Lung (tissue), 12 donors: Measurements from ENCODE around the gene DHX58. TPM values are rescaled to one million over a fixed set of nuclear protein-coding genes. Genes with fewer than 3 reads are reported as not detected.

Source experiments
- ATAC-seq: fragments of 200-7000 bp; cut with Tn5 transposase; one replicate; pipeline ENCODE4 v1.9.1; 2020; ENCODE audit warnings: moderate number of reproducible peaks; ENCODE audit not compliant: insufficient read depth, low FRiP score
- DNase-seq, 3 donors: peaks; one replicate each; pipeline ENCODE4 v3.0.0-alpha.2; 2013 to 2017
- H3K27ac ChIP-seq, 2 donors: one replicate each; pipeline ENCODE4 v1.5.1; 2013; ENCODE audit warnings: mild to moderate bottlenecking in 2 of 2, moderate library complexity in 2 of 2, control low read depth in 1 of 2, inconsistent platforms in 1 of 2, low read depth in 1 of 2, low read length in 1 of 2
- H3K27me3 ChIP-seq, 3 donors: one replicate each; pipeline ENCODE4 v1.5.1; 2013; ENCODE audit warnings: low read length in 2 of 3; ENCODE audit not compliant: control insufficient read depth in 3 of 3, insufficient read depth in 3 of 3
- H3K36me3 ChIP-seq, 4 donors: one replicate each; pipeline ENCODE4 v1.5.1; 2013; ENCODE audit warnings: low read length in 4 of 4, mild to moderate bottlenecking in 1 of 4, moderate library complexity in 1 of 4; ENCODE audit not compliant: control insufficient read depth in 4 of 4, insufficient read depth in 4 of 4
- H3K4me1 ChIP-seq, 5 donors: one replicate each; pipeline ENCODE4 v1.5.1; 2013; ENCODE audit warnings: low read length in 5 of 5, mild to moderate bottlenecking in 2 of 5, moderate library complexity in 1 of 5; ENCODE audit not compliant: control insufficient read depth in 5 of 5, insufficient read depth in 5 of 5
- H3K4me3 ChIP-seq: one replicate; pipeline ENCODE4 v1.5.1; 2013; ENCODE audit warnings: mild to moderate bottlenecking, control low read depth, moderate library complexity
- H3K9ac ChIP-seq, 2 donors: one replicate each; pipeline ENCODE4 v1.5.1; 2013; ENCODE audit warnings: low read length in 2 of 2, control low read depth in 1 of 2; ENCODE audit not compliant: insufficient read depth in 1 of 2
- H3K9me3 ChIP-seq, 4 donors: one replicate each; pipeline ENCODE4 v1.5.1; 2013; ENCODE audit warnings: low read length in 3 of 4, mild to moderate bottlenecking in 1 of 4, moderate library complexity in 1 of 4; ENCODE audit not compliant: control insufficient read depth in 4 of 4, insufficient read depth in 3 of 4
- WGBS, 2 donors: extraction: QIAGEN DNeasy Blood & Tissue Kit; methylation state at CpG; one replicate each; pipeline ENCODE4 v1.1.7; 2013; 5-methylcytosine and 5-hydroxymethylcytosine counted together
- polyA plus RNA-seq, 2 donors: library from polyadenylated mRNA; stranded (reverse); fragments of 200-250 nt; gene quantifications; one replicate each; pipeline ENCODE4 v1.2.1, GENCODE V29; 2013
- total RNA-seq, 2 donors: library from RNA; depleted of rRNA in 1 of 2; stranded (reverse); fragments of >200 nt in 1 of 2; gene quantifications; one replicate each; pipeline ENCODE4 v1.2.1, GENCODE V29; 2014 to 2021
- TF ChIP-seq, protein P1 (sequence below): IDR thresholded peaks from 2 replicates; pipeline ENCODE4 v1.5.1; 2012; ENCODE audit warnings: mild to moderate bottlenecking; ENCODE audit errors: control extremely low read depth, extremely low read depth
- donor health status: control.
- donor health status: control.
- donor health status: Bipolar disorder and iron deficiency.
- donor health status: healthy.
- donor health status: DM: yes; HTN: yes; CAD: no.

DHX58 gene
- total and polyA plus RNA-seq, 4 donors = 14.7 to 35.1 (median 25.8) TPM

DNA sequence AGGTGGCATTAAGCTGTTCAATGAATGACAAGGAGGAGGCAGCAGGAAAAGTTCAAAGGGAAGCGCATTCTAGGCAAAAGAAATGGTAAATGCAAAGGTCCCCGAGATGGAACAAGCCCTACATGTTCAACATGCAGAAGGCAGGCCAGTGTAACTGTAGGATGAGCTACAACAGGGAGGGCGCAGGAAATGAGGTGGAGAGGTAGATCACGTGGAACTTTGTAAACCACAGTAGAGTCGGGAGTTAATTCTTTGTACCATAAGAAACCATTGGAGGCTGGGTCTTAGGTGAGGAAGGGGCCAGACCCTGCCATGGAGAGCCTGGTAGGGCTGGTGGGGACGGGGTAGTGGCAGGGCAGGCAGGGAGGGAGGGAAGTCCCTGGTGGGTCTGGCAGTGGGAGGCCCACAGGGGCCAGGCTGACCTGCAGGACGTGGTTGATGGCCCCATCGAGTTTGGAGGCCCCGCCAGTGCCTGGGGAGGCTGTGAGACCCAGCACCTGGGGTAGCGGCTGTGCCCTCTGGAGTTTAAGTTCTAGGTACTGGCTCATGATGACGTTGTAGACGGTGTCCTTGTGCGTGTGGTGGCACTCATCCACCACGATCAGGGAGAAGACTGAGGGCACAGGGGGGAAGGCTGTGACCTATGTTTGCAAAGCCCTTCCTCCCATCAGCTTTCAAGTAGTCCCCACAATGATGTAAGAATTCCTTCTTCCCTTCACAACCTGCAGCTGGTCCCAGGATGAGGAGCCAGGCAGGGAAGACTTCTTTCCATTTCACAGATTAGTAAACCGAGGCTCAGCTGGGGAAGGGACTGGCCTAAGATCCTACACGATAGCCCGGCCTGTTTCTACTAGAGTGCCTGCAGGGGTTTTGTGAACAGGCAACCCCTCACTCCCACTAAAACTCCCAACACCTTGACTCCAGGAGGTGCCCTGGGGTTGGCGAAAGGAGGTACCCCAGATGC lies 1.9 kb downstream of the DHX58 start:
- no peak overlapping the region for H3K9ac ChIP-seq
- TF ChIP-seq, protein P1, sequence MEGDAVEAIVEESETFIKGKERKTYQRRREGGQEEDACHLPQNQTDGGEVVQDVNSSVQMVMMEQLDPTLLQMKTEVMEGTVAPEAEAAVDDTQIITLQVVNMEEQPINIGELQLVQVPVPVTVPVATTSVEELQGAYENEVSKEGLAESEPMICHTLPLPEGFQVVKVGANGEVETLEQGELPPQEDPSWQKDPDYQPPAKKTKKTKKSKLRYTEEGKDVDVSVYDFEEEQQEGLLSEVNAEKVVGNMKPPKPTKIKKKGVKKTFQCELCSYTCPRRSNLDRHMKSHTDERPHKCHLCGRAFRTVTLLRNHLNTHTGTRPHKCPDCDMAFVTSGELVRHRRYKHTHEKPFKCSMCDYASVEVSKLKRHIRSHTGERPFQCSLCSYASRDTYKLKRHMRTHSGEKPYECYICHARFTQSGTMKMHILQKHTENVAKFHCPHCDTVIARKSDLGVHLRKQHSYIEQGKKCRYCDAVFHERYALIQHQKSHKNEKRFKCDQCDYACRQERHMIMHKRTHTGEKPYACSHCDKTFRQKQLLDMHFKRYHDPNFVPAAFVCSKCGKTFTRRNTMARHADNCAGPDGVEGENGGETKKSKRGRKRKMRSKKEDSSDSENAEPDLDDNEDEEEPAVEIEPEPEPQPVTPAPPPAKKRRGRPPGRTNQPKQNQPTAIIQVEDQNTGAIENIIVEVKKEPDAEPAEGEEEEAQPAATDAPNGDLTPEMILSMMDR = no peak
- H3K9me3 ChIP-seq = no peaks in the 10 kb centered on the region
- peaks cover 0 to 21% (median 5%) of the 10 kb centered on the region in 4 donors for H3K36me3 ChIP-seq
- H3K4me3 ChIP-seq = no peak overlapping the region
- H3K27ac ChIP-seq = no peak overlapping the region
- DNase-seq (no peak), ATAC-seq (no peak)
- H3K4me1 ChIP-seq = peaks cover 0 to 17% (median 6%) of the 10 kb centered on the region in 5 donors
- H3K27me3 ChIP-seq = no peaks in the 10 kb centered on the region
- 90 to 91% methylated on average over 18 of the region's 18 CpGs for WGBS, 2 donors

DNA sequence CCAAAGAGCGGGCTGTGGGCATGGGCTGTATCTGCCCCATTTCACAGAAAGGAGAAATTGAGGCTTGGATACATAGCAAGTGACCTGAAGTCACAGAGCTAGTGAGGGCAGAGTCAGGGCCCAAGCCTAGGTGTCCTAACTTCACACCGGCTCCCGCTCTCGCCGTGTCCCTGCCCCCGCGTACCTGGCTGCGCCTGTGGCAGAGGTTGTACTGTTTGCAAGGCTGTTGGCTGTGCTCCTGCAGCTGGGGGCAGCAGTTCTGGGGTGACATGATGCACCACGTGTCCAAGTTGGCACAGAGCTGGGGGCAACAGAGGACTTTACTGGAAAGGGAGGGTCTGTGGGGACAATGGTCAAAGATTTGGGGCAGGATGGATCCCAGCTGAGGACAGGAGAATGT lies 3.4 kb downstream of the DHX58 start:
- TF ChIP-seq, protein P1 = no peak
- WGBS, 2 donors = 92 to 93% methylated on average over 9 of the region's 9 CpGs

DNA sequence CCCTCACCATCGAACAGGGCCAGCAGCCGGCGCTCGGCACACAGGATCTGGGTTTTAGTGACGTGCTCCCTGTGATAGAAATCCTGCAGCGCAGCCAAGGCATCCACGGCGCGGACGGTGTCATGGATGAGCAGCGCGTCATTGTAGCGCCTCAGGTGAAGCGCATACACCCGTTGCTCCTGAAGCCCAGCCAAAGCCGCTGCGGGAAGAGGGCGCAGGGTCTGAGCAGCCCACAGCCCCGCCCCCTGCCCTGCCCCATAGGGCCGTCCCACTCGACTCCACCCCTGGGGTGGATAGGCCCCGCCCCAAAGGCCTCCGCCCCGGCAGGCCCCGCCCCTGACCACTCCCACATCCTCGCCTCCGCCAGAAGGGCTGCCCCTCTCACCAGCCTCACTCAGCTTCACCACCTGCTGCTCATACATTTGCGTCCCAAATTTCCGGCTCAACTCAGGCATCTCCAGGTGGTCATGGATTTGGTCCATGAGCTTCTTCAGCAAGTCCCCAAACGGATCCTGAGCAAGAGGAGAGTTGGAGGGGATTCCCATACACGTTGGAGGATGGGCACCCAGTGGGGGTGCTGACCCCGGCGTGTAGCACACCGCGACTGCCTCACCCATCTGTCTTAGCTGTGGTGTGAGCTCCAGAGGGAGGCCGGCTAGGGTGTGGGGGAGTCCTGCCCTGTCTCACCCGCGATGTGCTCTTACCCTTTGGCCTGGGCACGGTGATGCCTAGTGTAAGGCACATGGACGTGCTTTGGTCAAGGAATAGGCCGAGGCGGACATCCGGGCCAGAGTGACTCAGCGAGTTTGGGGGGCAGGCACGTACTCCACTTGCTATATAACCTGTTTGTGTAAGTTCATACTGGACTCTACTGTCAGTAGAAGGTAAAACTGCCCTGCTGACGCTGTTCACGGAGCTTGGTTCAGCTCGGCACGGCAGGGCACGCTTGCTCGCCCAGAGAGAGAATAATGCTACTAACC lies 4.6 kb downstream of the DHX58 start:
- Histone ChIP-seq H3K9me3 (no peaks in the 10 kb centered on the region), H3K27me3 (no peaks in the 10 kb centered on the region), H3K4me3 (no peak overlapping the region), H3K4me1 (peaks cover 0 to 13% (median 3%) of the 10 kb centered on the region in 5 donors), H3K27ac (no peak overlapping the region), H3K9ac (no peak overlapping the region), H3K36me3 (peaks cover 0 to 24% (median 3%) of the 10 kb centered on the region in 4 donors)
- 45 to 65% methylated on average over 51 of the region's 51 CpGs for WGBS, 2 donors
- DNase-seq (peak; percentile 51 to 84 (median 68)), ATAC-seq (peak; percentile 80)
- TF ChIP-seq, protein P1 = no peak

More for the DNA sequence above, 3.4 kb downstream of the DHX58 start:
- Histone ChIP-seq H3K36me3 (peaks cover 0 to 24% (median 3%) of the 10 kb centered on the region in 4 donors), H3K9ac (no peak overlapping the region), H3K9me3 (no peaks in the 10 kb centered on the region), H3K4me3 (no peak overlapping the region), H3K27me3 (no peaks in the 10 kb centered on the region), H3K4me1 (peaks cover 0 to 17% (median 6%) of the 10 kb centered on the region in 5 donors), H3K27ac (no peak overlapping the region)
- ATAC-seq = no peak
- no peak for DNase-seq
